GM19240 (cell line): ENCODE data around the gene RFNG.

Source experiments
- DNase-seq: peaks from one replicate; pipeline ENCODE4 v3.0.0; 2011; ENCODE audit warnings: low spot score; ENCODE audit not compliant: insufficient read length

Gene RFNG

DNA sequence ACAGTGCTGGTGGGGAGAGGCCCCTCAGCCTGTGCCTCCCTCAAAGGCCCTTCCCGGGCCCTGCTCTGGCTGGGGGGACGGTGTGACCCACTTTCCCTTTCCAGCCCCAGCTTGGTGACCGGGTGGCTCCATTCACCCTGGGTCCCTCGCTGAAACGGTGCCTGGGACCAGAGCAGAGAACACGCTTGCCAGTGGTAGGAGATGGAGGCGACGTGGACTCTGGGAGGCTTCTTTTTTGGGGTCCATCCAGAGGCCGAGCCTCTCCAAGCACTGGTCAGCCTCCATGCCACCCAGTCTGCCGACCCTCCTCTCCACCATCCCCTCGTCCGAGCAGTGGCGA lies 36.7 kb downstream of the RFNG start:
- DNase-seq: no peak

DNA sequence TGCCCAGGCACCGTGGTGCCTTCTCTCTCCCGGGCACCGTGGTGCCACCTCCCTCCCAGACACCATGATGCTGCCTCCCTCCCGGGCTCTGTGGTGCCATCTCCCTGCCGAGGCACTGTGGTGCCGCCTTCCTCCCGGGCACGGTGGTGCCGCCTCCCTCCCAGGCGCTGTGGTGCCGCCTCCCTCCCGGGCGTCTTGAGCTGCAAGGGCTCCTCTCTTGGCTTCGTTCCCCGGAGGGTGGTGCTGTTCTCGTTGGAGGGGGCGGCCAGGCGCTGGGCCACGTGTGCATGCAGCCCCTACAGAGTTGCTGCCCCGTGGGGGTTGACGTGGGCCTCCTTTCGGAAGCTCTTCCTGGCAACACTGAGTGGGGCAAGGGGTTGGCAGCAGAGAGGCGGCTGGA lies 37.2 kb downstream of the RFNG start:
- DNase-seq: no peak

DNA sequence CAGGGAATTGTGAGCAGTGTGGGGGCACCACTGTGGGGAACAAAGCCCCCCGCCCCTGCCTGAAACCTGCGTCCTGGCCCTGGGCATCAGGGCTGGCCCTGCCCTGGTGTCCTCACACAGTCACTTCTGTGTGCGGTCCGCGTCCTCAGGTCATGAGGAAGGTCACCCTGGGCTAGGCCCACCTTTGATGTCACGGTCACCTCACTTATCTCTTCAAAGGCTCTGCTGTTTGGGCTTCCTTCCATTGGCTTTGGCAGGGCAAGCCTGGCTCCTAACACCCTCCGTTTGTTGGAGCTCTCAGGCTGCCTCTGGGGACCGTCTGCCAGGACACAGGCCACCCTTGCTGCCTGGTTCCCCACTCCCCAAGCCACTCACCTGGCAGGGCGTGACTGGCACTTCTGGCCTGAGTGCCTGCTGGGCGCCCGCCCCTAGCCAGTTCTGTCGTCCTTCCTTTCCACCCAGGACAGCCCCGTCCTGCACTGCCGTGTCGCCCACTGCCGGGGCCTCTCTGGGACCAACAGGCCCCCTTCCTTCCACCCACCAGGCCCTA lies 37.8 kb downstream of the RFNG start:
- DNase-seq: no peak

DNA sequence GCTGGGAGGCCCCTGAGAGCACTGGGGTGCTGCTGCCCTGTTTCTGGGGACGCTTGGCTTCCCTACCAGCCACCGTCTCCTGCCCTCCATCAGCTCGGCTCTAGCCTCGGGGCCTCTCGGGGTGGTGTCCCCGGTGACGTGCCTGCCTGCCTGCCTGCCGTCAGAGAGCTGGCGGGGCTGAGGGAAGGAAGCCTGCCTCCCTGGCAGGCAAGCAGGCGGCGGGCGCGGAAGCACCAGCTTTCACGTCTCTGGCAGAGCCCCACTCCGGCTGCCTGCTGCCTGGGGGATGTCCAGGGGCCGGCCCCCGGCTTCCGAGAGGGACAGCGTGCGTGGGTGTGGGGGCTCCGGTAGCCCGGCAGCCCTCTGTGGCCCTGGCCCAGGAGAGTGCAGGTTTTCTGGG lies 38.3 kb downstream of the RFNG start:
- DNase-seq: no peak

DNA sequence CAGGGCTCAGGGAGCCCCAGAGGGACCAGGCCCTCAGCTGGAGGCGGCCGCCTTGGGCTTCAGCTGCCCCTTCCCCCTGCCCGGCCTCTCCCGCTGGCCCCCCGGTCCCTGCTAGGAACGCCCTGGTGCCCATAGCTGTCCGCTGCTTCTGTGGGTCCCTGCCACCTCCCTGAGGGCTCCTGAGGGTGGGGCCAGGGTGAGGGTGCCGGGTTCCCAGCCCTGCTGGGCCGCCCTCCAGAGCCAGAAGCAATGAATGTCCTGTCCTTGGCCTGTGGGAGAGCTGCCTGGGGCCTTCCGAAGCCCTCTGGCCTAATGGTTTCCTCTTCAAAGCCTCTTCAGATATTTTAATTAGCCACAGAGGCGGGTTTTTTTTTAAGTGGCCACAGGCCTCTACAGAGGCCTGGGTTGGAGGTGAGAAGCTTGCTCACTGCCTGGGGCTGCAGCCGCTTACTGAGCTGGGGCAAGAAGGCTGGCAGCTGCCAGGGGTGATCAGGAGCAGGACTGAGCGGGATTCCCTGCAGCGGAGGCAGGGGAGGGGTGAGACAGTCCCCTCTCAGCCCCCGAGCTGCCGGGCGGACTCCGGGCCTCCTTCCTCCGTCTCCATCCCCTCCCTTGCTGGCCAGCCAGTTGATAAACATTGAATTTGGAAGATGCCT lies 38.8 kb downstream of the RFNG start:
- DNase-seq: no peak

DNA sequence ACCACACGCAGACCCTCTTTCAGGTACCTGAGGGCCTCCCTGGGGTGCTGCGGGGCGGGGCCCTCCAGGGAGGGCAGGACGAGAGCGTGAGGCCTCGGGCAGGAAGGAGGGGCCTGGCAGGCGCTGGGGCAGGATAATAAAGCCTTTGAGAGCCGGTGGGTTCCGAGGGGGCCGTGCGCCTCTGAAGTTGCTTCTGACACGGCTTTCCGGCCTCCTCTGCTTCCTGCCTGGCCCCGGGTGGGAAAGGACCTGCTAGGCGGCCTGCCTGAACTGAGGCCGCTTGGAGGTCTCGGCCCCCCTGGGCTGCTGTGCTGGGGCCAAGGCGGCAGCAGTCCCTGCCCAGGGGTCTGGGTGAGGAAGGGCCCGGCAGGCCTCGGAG lies 39.4 kb downstream of the RFNG start:
- no peak for DNase-seq

DNA sequence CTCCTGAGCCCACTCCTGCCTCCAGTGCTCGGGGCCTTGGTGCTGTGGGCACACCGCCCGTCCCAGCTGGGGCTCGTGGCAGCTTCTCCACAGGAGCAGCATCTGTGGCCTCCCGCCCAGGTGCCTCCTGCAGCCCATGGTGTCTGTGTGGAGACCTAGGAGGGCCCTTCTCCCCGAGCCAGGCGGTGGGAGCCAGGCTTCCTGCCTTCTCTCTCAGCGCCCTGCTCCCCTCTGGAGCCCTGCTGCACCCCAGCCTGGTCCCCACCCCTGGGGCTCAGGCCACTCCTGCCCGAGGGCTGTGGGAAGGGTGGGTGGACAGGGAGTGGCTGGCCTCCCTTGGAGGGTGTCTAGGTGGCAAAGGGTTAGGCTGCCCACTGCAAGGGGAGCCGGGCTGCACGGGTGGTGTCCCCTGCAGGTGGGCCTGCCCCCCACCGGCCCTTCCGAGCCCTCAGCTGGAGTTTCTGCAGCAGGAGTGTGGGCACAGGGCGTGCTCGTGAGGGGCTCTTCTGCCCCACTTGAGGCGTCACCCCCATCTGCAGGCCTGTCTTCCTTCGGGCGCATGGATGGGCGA lies 39.9 kb downstream of the RFNG start:
- no peak for DNase-seq

DNA sequence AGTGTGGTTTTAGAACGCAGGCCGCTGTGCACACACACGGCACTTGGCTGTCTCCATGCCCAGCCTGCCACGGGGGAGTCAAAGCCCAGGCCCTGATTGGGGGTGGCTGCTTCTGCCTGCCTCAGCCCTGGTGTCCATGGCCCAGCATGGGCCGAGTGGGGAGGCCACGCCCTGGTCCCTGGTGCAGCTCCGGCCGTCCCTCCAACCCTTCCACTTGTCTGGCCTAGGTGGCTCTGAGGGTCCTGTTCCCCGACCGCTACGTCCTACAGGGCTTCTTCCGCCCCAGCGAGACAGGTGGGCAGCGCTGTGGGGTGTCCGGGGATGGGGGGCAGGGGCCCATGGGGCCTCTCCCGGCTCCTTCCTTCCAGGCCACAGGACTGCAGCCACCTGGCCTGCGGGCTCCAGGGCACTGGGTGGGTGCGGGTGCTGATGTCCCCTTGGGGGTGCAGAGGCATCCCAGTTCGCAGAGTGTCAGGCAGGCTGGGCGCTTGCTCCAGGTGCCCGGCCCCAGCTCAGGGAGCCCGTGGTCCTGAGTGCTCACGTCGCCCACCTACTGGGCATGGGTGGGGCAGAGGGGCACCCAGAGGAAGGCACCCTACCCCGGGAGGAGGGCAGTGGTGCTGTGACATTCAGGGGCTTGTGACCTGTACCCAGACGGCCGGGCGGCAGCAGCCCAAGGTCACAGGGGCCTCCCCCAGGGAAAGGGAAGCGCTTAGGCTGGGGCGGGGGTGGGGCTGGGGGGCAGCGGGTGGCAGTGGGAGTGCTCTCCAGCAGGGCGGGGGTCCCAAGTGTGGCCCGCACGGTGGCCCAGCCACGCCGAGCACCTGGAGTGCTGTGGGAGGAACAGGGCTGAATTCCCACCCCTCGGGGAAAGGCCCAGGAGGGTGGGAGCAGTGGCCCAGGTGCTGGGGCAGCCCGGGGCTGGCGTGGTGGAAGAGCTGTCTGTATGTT lies 40.8 kb downstream of the RFNG start:
- DNase-seq: no peak

DNA sequence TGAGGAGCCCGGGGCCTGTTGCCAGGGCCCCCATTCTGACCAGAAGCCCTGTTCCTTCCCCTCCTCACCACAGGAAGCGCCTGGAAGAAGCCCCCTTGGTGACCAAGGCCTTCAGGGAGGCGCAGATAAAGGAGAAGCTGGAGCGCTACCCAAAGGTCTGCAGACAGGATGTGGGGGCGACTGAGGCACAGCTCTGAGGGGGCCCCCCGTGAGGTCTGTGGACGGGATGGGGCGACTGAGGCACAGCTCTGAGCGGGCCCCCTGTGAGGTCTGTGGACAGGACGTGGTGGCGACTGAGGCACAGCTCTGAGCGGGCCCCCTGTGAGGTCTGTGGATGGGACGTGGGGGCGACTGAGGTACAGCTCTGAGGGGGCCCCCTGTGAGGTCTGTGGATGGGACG lies 42.2 kb downstream of the RFNG start:
- no peak for DNase-seq

DNA sequence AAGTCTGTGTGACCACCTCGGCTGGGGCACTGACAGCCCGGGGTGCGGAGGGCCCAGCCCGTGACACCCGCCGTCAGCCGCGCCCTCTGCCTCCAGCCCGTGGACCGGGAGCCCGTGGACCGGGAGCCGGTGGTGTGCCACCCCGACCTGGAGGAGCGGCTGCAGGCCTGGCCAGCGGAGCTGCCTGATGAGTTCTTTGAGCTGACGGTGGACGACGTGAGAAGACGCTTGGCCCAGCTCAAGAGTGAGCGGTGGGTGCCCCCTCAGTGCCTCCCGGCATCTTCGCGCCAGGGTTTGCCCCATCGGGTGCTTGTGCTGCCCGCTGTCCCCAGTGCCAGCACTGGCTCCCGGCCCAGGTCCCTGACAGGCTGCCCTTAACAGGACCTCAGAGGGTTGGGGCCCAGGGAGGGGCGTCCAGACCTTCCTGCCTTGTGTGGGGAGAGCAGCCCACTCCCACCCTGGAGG lies 42.6 kb downstream of the RFNG start:
- DNase-seq: no peak

DNA sequence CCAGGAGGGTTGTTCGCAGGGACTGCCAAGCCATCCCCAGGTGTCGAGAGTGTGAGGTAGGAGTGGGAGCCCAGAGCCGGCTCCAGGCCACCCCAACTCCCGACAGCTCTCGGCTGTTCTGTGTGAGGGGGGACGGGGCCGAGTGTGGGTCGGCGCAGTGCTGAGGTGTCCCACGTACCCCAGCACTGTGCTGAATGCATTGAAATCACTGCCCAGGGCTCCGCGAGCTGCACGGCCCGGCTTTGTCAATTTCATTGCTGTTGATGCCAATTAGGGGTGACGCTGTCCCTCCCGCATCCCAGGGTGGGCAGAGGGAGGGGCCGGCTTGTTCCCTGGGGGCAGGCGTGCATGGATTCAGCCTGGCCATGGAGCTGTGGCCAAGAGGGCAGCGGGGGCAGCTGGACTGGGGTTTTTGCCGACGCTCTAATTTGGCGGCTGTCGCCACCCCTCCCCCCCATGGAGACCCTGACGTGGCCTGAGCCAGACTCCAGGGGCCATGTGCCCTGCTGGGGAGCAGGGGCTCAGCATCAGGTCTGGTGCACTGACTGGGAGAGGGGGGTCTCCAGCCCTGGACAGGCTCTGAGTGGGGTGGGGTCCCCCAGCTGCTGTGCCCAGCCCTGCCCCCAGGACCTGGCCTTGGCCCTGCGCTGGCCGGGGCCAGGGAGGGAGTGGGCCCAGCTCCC lies 43.2 kb downstream of the RFNG start:
- DNase-seq: no peak

DNA sequence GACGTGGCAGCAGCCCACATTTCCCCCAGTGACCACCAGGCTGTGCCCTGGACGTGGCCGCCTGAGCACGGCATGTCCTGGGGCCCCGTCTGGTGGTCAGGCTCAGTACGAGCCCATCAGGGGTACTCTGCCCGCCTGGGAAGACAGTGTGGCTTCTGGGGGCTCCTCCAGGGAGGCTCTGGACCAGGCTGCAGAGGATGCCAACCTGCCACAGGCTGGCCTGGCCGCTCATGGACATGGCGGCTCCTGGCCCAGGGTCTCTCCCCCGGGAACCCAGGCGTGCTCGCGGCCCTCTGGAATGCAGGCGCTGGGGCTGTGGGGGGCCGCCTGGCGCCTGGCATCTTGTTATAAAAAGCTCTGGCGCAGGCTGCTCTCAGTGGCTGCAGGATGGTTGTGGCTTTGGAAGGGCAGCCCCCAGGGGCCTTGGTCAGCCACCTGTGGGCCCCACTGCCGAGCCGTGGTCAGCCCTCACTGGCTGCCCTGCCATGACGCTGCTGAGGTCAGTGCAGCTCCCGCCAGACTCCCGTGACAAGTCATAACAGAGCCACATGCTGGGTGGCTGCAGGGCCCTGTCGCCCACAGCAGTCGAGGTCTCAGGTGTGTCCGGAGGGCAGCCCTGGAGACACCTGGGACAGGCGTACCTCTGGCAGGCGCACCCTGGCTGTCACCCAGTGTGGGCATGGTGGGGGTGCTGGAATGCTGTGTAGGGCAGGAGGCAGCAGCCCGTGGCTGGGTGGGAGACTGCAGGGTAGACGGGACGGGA lies 43.9 kb downstream of the RFNG start:
- DNase-seq: no peak

DNA sequence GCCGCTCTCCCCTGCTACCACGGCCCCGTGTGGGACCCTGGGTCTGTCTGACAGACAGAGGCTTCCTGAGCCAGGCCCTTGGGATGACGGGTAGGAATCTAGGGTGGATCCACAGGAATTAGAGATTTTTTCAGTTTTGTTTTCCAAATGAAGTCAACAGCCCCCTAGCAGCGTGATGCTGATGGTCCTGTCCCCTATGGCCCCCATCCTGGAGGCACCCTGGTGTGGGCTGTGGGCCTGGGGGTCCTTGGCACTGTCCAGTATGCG lies 44.5 kb downstream of the RFNG start:
- DNase-seq: no peak

DNA sequence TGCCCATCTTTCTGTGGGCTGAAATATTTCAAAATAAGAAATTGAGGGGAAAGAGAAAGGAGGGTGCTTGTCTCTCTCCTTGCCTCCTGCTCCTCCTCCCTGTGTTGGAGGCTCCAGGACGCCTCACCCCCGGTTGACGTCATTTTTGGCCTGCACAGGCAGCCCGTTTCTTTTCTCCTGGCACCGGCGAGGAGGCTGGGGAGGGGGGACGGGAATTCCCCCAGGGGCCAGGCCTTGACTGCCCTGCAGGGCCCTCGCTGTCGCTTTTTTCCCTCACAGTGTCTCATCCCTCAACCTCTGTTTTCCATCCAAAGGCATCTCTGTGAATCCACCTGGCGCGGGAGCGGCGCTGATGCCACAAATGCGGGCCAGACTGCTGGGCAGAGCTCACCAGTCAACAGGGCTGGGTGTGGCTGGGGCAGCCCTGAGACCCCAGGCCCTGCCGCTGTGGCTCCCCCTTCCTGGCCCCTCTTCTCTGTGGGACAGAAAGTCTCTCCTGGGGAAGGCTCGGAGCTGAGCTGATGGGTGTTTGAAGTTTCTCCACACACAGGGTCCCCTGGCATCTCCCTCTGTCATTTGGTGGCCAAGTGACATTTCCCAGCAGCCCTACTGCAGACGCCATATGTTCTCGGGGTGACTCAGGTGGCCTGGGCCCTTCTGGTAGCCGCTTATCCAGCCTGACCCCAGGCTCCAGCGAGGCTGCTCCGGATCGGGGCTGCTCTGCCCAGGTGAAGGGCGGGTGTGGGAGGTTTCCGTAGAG lies 45.0 kb downstream of the RFNG start:
- DNase-seq: no peak

DNA sequence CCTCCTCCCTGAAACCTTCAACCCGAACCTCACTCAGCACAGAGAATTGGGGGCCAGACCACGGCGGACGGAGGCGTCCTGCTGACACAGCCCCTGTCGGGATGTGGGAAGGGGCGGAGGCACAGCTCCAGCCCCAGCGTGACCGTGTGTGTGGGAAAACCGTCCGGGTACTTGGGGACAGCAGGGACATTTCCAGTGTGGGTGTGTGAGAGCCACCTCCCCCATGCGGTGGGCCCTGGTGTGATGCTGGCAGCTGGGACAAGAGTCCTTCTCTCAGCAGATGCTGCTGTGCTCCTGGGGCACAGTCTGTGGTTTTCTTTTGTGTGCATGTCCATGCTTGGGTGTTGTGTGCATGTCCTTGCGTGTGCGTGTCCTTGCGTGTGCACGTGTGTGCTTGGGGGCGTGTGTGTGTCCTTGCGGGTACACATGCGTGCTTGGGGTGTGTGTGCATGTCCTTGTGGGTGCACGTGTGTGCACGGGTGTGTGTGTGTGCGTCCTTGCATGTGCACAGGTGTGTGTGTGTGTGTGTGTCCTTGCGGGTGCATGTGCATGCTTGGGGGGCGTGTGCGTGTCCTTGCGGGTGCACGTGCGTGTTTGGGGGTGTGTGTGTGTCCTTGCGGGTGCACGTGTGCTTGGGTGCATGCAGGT lies 45.8 kb downstream of the RFNG start:
- no peak for DNase-seq

DNA sequence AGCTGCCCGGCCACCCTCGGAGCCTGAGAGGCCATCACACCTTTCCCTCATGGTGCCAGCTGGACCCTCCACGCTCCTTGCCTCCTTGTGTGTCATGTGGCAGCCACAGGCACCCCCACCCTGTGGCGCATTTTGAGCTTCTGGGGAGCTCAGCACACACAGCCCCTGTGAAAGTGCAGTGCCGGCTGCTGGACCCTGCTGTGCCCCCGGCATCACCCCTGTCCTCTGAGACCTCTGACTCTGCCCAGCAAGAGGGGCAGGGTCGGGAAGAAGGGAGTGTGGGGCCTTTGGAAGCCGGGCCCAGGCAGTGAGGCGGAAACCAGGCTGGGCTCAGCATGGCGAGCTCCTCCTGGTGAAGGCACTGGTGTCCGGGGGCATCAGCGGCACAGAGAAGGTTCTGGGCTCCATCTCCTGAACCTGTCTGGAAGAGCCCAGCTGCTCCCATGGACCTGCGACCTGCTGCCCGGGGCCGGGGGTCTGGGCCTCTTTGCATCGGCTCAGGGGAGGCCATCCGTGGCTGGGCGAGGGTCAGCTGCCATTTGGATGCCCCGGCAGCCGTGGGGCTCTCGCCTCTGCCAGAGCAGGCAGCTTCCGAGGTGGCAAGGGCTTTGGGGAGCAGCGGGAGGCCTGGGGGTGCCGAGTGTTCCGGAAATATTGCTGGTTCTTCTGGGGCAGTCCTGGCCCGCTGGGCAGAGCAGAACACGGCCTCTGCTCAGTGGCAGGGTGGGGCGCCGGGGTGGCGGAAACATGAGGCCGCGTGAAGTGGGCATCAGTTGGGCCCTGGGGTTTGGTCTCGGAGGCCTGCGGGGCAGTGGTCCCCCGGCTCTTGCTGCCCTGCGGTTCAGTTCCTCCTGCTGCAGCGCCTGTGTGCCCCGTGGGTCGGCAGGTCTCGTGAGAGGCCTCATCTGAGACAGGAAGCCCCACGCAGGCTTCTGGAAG lies 46.8 kb downstream of the RFNG start:
- DNase-seq: no peak

DNA sequence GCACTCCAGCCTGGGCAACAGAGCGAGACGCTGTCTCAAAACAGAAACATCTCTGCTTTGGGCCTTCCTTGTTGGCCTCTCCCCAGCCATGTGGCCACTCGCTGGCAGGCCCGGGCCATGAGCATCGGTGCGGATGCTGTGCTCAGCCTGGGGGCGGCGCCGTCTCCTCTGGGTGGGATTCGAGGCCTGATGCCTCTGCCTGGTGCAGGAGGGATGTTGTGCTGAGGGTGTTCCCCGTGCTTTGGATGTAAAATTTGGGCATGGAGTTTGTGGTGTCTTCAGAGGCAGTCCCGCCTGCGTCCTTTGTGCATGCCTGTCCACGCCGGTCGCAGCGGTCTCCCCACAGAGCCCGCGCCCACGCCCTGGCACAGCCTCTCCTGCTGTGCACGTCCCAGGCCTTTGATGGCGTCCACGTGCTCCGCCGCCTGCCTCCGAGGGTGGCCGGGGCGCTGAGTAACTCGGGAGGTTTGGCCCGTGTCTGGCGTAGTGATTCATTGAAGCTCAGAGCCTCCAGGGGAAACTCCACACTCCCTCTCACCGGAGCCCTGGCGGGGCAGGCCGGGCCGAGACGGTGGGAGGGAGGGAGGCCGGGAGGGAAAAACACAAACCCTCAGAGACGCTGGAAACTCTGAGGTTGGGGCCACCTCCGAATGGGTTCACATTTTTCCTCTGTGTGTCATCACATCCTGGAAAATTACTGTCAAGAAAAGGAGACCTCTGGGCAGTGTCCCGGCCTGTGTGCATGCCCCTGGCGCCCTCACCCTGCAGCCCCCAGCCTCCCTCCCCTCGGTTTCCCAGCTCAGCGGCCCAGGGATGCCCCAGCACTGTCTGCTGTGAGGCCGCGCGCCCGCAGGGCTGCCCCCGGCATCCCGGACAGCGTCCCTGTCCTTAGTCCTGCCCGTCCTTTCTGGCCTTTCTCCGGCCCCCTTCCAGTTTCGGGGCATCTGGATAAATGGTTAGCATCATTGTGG lies 47.9 kb downstream of the RFNG start:
- DNase-seq: no peak

DNA sequence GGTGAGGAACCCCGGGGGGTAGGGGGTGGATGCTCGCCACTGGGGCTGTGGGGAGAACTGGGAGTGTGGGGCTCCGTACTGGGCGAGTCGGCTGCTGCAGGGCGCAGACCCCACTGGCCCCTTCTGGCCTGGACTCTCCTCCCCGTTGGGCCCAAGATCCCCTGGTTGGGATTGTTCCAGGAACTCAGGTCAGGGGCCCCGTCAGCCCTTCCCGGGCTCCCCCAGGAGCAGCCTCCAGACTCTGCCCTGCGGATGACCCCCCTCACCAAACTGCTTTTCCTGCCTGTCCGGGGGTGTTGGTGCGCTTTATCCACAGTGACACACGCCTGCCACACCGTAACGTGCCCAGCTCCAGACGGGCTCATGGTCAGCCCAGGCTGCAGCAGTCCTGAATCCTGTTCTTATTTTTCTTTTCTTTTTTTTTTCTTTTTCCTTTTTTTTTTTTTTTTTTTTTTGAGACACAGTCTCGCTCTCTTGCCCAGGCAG lies 50.0 kb downstream of the RFNG start:
- no peak for DNase-seq
